A673 (cell line): Measurements from ENCODE around the gene ZNRF3.

ENCODE experiments used
- CTCF ChIP-seq: fragments of 300-800, 200-600 bp; sonication (generic); conservative IDR thresholded peaks from 2 replicates; pipeline ENCODE4 v1.5.1; 2017; ENCODE audit warnings: low read depth, mild to moderate bottlenecking, antibody characterized with exemption, low read length, moderate library complexity, mixed read lengths
- EZH2 ChIP-seq: fragments of 200-600 bp; sonication (generic); IDR thresholded peaks from 2 replicates; pipeline ENCODE4 v1.6.1; 2017; ENCODE audit warnings: borderline replicate concordance, low read depth, mild to moderate bottlenecking, mixed read lengths, antibody characterized with exemption, low read length; ENCODE audit not compliant: poor library complexity, severe bottlenecking

DNA sequence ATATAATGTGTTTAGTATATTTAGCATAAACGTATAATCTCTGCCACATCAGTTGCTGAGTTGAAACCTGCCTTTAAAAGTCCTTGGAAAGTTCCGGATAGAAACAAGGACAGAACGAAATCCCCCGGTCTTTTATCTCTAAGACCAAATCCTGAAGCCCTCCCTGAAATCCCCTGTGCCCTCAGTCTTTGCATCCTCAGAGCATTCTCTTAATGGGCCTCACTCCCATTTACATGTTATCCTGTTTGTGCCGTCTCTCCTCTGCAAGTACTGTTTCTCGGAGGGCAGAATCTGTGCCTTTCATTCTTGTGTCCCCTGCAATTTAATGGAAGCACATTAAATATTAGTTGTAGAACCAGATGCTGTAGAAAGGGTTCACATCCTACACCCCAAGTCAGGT, 56.0 kb downstream of the ZNRF3 start:
- no peak for TF ChIP-seq CTCF
- TF ChIP-seq EZH2, result no peak
